Measurements from ENCODE around the gene MCM3. TPM values are rescaled to one million over a fixed set of nuclear protein-coding genes. Genes with fewer than 3 reads are reported as not detected.

Gene MCM3
- total and polyA plus RNA-seq, 2 of the 4 experiments (the other 2 are of a cell fraction): 54.6 to 66.5 TPM

- TF ChIP-seq RAD21 (IDR thresholded peaks at IDR 0.05; ENCODE audit: low read length): no peak
Observed at GRCh38 chr6:52262620-52263344, 21.8 kb downstream of the MCM3 start (continued).

GRCh38 chr6:52261229-52261628 is 23.3 kb downstream of the MCM3 start:
- BruUV-seq (replicated peaks): no TSS peak
- peak; percentile 92 for ATAC-seq (ENCODE audit: low read depth)
- Histone ChIP-seq H2BK20ac (ENCODE audit: low read depth, low read length) (peak overlapping the region; percentile 85), H3K9me3 (ENCODE audit: control insufficient read depth, insufficient read depth, low read length) (no peaks in the 10 kb centered on the region), H2AFZ (replicated peaks; ENCODE audit: low read length, poor library complexity) (peak overlapping the region; percentile 62), H2BK120ac (ENCODE audit: low read depth, low read length) (peak overlapping the region; percentile 77), H3K27ac (ENCODE audit: insufficient read depth, low read length) (peak overlapping the region; percentile 32; the same call in 1 of the 2 replicates), H3K4me2 (ENCODE audit: low read depth, low read length) (peak overlapping the region; percentile 75), H3K9ac (ENCODE audit: low read depth, low read length) (peak overlapping the region; percentile 8), H3K4ac (ENCODE audit: low read depth, low read length) (peak overlapping the region; percentile 83), H2BK15ac (ENCODE audit: low read depth, low read length) (peak overlapping the region; percentile 67; the same call in 1 of the 3 replicates), H3K27me3 (ENCODE audit: control insufficient read depth, insufficient read depth, low read length) (no peaks in the 10 kb centered on the region), H4K8ac (ENCODE audit: low read depth in 2 of 2, low read length in 2 of 2) (peak overlapping the region; percentile 25; a peak in 1 of 4 replicates), H2AK5ac (ENCODE audit: low read depth, low read length) (no peak overlapping the region), H3K23ac (ENCODE audit: low read depth, low read length) (peak overlapping the region; percentile 46; the same call in 1 of the 2 replicates), H2BK5ac (ENCODE audit: low read depth, low read length, poor library complexity, severe bottlenecking) (peak overlapping the region; percentile 5), H3K36me3 (ENCODE audit: control insufficient read depth, insufficient read depth, low read length) (peaks cover 8% of the 10 kb centered on the region), H2AK9ac (replicated peaks; ENCODE audit: low read depth, low read length, poor library complexity) (no peak overlapping the region), H3K4me3 (ENCODE audit: insufficient read depth, low read depth, low read length) (no peak overlapping the region), H3K4me1 (ENCODE audit: control insufficient read depth, insufficient read depth, low read length) (peaks cover 13% of the 10 kb centered on the region; the same call in 1 of the 2 replicates), H3K14ac (replicated peaks; ENCODE audit: low read depth, low read length) (0 out of 2 replicates have a peak overlapping the region, but pooled peaks have one; percentile 34), H4K20me1 (ENCODE audit: insufficient read depth, low read length) (peaks cover 6% of the 10 kb centered on the region), H3K9me1 (ENCODE audit: insufficient read depth, low read length) (peaks cover 8% of the 10 kb centered on the region), H4K91ac (ENCODE audit: insufficient read depth, low read depth, low read length) (peak overlapping the region; percentile 81; the same call in 1 of the 2 replicates), H3K18ac (ENCODE audit: low read depth, low read length) (peak overlapping the region; percentile 81), H4K5ac (ENCODE audit: low read depth, low read length) (peak overlapping the region; percentile 73; the same call in 1 of the 2 replicates), H3K79me1 (ENCODE audit: low read depth in 1 of 2, low read length in 2 of 2) (no peaks in the 10 kb centered on the region), H3K56ac (ENCODE audit: extremely low read depth, insufficient read depth, low read length) (peak overlapping the region; percentile 16; the same call in 1 of the 2 replicates)
- dilution Hi-C loops (cut with HindIII; ENCODE audit: low sequenced_read_pairs, unreplicated experiment) (no loop called here), intact Hi-C loops (cut with micrococcal nuclease) (no loop called here), in situ Hi-C loops (cut with MboI; ENCODE audit: low sequenced_read_pairs) (loop anchor here (5.0 kb wide), 1 partner anchor 99 kb away; no protein-coding TSS in a partner anchor)
- CTCF ChIA-PET: no interaction called here
- WGBS, 2 experiments (ENCODE audit: extremely low coverage in 2 of 2, insufficient read length in 1 of 2): 37% methylated on average over 4 of the region's 6 CpGs; no CpG with 5 or more reads in 1 of the 2 experiments
- TF ChIP-seq MAFK (IDR thresholded peaks at IDR 0.05; ENCODE audit: low read depth, low read length): no peak
- TF ChIP-seq MXI1 (IDR thresholded peaks at IDR 0.05; ENCODE audit: borderline replicate concordance, low read depth, low read length): no peak
- peak; percentile 49 for TF ChIP-seq RCOR1 (IDR thresholded peaks at IDR 0.05; ENCODE audit: insufficient replicate concordance, low read length)
- TF ChIP-seq SMC3 (IDR thresholded peaks at IDR 0.05; ENCODE audit: low read depth, low read length): no peak
- TF ChIP-seq ELK1 (IDR thresholded peaks at IDR 0.05; ENCODE audit: borderline replicate concordance, low read depth, low read length): no peak
- TF ChIP-seq CTCF (conservative IDR thresholded peaks at IDR 0.05; ENCODE audit: low read depth, low read length): no peak
- TF ChIP-seq POLR2A (IDR thresholded peaks at IDR 0.05; ENCODE audit: low read depth, low read length): no peak
- DNase-seq: peak; percentile 87
- POLR2A ChIA-PET (ENCODE audit: unreplicated experiment): no interaction called here

Data from IMR-90 (cell line).